Breast epithelium (tissue), 3 donors: ENCODE results near the gene PTPN22.

ENCODE experiments used
- CTCF ChIP-seq, 3 donors: fragments of 450-650 bp; IDR thresholded peaks; one replicate each; pipeline ENCODE4 v1.5.1; 2016 to 2017; ENCODE audit warnings: antibody characterized with exemption in 3 of 3, mild to moderate bottlenecking in 3 of 3, moderate library complexity in 3 of 3
- POLR2A ChIP-seq: fragments of 450-650 bp; IDR thresholded peaks from one replicate; pipeline ENCODE4 v1.6.1; 2016; ENCODE audit warnings: antibody characterized with exemption, mild to moderate bottlenecking, moderate library complexity
- POLR2AphosphoS5 ChIP-seq, 3 donors: sonication (generic); formaldehyde crosslinking; IDR thresholded peaks; one replicate each; pipeline ENCODE4 v1.6.1; 2017; ENCODE audit warnings: antibody characterized with exemption in 3 of 3

DNA sequence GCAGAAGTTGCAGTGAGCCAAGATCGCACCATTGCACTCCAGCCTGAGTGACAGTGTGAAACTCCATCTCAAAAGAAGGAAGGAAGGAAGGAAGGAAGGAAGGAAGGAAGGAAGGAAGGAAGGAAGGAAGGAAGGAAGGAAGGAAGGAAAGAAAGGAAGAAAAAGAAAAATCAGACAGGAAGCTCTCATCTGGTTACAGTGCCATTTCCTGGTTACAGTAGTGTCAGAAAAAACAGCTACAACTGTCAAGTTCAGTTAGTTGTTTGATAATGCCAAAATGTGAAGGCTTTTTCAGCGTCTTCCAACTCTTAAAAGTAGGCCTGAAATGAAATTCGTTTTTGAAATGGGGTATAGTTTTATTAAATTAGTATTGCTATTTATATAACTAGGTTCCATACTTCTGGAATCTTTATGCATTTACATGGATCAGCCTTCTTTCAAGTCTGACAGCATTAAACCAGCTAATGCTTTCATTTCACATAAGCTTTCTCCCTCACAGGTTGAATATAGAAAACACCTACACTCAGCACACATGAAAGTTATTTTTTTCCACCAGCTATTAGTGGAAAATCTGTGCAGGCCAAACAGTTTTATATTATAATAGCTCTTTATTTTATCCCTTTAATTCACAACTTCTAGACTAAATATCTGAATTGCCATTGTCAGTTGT is 21.2 kb downstream of the PTPN22 start:
- TF ChIP-seq CTCF (IDR thresholded peaks at IDR 0.05) (no peak), POLR2A (no peak), POLR2AphosphoS5 (IDR thresholded peaks at IDR 0.05) (no peak)
